Measurements from ENCODE around the gene LRRC1. TPM values are rescaled to one million over a fixed set of nuclear protein-coding genes. Genes with fewer than 3 reads are reported as not detected.

LRRC1 gene
- total RNA-seq, 1 donor from 2014 or later, result 16.3 TPM

- no peak for DNase-seq (ENCODE audit: low spot score in 2 of 2)
- Histone ChIP-seq H3K9me3 (no peaks in the 10 kb centered on the region), H3K36me3 (no peaks in the 10 kb centered on the region), H3K27ac (no peak overlapping the region), H3K27me3 (no peaks in the 10 kb centered on the region), H3K4me3 (no peak overlapping the region), H3K4me1 (no peaks in the 10 kb centered on the region)
- no peak for TF ChIP-seq CTCF (IDR thresholded peaks at IDR 0.05)
- intact Hi-C loops (cut with DNase I), result no loop called here
Measured at GRCh38 chr6:53752856-53753255, 41.9 kb upstream of the LRRC1 start.

GRCh38 chr6:53754330-53754729 is 40.5 kb upstream of the LRRC1 start:
- TF ChIP-seq CTCF (IDR thresholded peaks at IDR 0.05), result no peak
- DNase-seq (ENCODE audit: low spot score in 2 of 2), result no peak
- H3K4me3 ChIP-seq, result no peak overlapping the region
- H3K27me3 ChIP-seq, result no peaks in the 10 kb centered on the region
- intact Hi-C loops (cut with DNase I), result no loop called here
- H3K9me3 ChIP-seq, result no peaks in the 10 kb centered on the region
- no peaks in the 10 kb centered on the region for H3K36me3 ChIP-seq
- no peak overlapping the region for H3K27ac ChIP-seq
- H3K4me1 ChIP-seq, result no peaks in the 10 kb centered on the region

GRCh38 chr6:53756396-53756795 is 38.4 kb upstream of the LRRC1 start:
- intact Hi-C loops (cut with DNase I), result no loop called here
- H3K36me3 ChIP-seq, result no peaks in the 10 kb centered on the region
- no peaks in the 10 kb centered on the region for H3K9me3 ChIP-seq
- H3K4me1 ChIP-seq, result no peaks in the 10 kb centered on the region
- no peaks in the 10 kb centered on the region for H3K27me3 ChIP-seq
- TF ChIP-seq CTCF (IDR thresholded peaks at IDR 0.05), result no peak
- no peak overlapping the region for H3K4me3 ChIP-seq
- no peak for DNase-seq (ENCODE audit: low spot score in 2 of 2)
- no peak overlapping the region for H3K27ac ChIP-seq

GRCh38 chr6:53758496-53758895 is 36.3 kb upstream of the LRRC1 start:
- Histone ChIP-seq H3K9me3 (no peaks in the 10 kb centered on the region), H3K4me3 (no peak overlapping the region), H3K27ac (no peak overlapping the region), H3K36me3 (no peaks in the 10 kb centered on the region), H3K4me1 (no peaks in the 10 kb centered on the region), H3K27me3 (no peaks in the 10 kb centered on the region)
- no peak for DNase-seq (ENCODE audit: low spot score in 2 of 2)
- intact Hi-C loops (cut with DNase I), result no loop called here
- TF ChIP-seq CTCF (IDR thresholded peaks at IDR 0.05), result no peak

- Histone ChIP-seq H3K27me3 (no peaks in the 10 kb centered on the region), H3K36me3 (no peaks in the 10 kb centered on the region), H3K4me3 (no peak overlapping the region), H3K27ac (no peak overlapping the region), H3K4me1 (no peaks in the 10 kb centered on the region), H3K9me3 (no peaks in the 10 kb centered on the region)
- DNase-seq (ENCODE audit: low spot score in 2 of 2), result no peak
- intact Hi-C loops (cut with DNase I), result no loop called here
- no peak for TF ChIP-seq CTCF (IDR thresholded peaks at IDR 0.05)
Measured at GRCh38 chr6:53761036-53761435, 33.8 kb upstream of the LRRC1 start.

GRCh38 chr6:53765270-53765669 is 29.5 kb upstream of the LRRC1 start:
- Histone ChIP-seq H3K9me3 (no peaks in the 10 kb centered on the region), H3K27me3 (no peaks in the 10 kb centered on the region), H3K36me3 (no peaks in the 10 kb centered on the region), H3K4me1 (no peaks in the 10 kb centered on the region), H3K4me3 (no peak overlapping the region), H3K27ac (no peak overlapping the region)
- TF ChIP-seq CTCF (IDR thresholded peaks at IDR 0.05), result no peak
- intact Hi-C loops (cut with DNase I), result no loop called here
- no peak for DNase-seq (ENCODE audit: low spot score in 2 of 2)

Measured in ascending aorta (tissue), 2 donors.